NOMO-1 treated with dmso at 0.1 percent for 144 hours (cell line): ENCODE measurements around the gene CHP2.
"Not testable (repeated sequence)": the region's sequence is repeated elsewhere in the genome, so short reads cannot be mapped to it uniquely, and the experiment has no call there.

Experiments used
- DNase-seq: peaks from one replicate; lab custom pipeline; 2025; ENCODE audit not compliant: unreplicated experiment; lab: John Stamatoyannopoulos, UW

The CHP2 gene

DNA sequence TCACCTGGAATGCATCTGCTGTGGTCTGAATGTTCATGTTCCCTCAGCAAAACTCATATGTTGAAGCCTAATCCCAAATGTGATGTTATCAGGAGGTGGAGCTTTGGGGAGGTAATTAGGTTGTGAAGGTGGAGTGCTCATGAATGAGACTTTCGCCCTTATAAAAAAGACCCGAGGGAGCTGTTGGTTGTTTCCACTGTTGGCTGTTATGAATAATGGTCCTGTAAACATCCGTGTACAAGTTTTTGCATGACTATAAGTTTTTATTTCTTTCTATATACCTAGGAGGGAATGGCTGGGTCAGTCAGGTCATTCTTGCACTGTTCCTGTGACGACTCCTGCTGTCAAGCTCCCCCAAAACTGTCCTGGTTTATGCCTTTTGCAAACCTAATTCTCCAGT is 9.6 kb upstream of the CHP2 start:
- DNase-seq, result no peak

GRCh38 chr16:23748630-23749029 is 6.2 kb upstream of the CHP2 start:
- DNase-seq, result no peak

- not testable (repeated sequence) for DNase-seq
Observed at GRCh38 chr16:23751053-23751452, 3.8 kb upstream of the CHP2 start.

DNA sequence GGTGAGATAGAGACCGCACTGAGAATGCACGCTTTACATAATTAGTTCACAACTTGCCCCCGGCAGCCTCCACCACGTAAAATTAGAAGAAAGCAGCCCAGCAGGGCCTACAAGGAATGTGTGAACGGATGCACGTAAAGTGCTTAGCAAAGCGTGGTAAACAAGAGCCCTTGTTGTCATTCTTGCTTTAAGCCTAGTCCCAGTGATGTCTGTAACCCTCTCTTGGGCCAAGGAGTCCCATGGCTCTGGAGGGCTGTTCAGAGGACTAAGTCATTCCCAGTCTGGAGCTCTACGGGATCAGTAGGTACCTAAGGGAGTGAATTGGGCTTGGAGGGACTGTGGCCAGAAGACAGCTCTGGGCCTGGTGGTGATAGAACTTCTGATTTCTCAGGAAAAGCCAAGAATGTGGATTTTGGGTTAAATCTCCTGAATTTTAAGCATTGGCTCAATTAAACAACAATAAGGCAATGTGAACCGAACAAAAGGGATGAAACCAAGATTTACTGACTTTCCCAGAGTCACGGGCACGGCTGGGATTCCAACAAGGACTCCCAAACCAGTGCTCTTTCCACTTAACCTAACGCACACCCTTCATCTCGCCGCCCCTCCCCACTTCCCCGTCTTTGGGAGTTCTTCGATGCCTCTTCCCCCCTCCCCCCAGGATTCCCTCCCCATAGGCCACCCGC is 775 bp upstream of the CHP2 start:
- no peak for DNase-seq

- DNase-seq, result no peak
Observed at GRCh38 chr16:23755484-23755809, 621 bp downstream of the CHP2 start.

GRCh38 chr16:23757116-23757515 is 2.3 kb downstream of the CHP2 start:
- DNase-seq, result no peak

DNA sequence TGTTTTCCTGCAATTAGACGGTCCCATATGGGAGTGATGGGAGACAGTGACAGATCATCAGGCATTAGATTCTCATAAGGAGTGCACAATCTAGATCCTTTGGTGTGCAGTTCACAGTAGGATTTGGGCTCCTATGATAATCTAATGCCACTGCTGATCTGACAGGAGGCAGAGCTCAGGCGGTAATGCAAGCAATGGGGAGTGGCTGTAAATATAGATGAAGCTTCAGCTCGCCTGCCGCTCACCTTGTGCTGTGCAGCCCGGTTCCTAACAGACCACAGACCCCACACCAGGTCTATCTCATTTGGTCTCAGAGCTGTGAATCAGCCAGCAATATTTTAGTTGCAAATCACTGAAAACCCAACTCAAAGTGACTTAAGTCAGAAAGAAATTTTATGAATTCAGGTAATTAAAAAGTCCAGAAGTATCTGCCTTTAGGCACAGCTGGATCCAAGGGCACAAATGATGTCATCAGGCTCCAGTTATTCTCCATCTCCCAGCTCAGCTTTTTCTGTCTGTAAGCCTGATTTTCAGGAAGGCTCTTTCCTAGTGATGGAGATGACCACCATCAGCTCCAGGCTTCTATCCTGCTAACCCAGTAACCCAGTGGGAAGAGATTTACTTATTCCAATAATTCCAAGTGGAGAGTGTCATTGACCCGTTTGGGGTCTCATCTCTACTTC is 3.3 kb downstream of the CHP2 start:
- DNase-seq, result no peak

GRCh38 chr16:23765933-23766332 is 11.1 kb downstream of the CHP2 start:
- DNase-seq, result no peak

GRCh38 chr16:23768581-23768980 is 13.8 kb downstream of the CHP2 start:
- DNase-seq, result no peak

GRCh38 chr16:23771027-23771426 is 16.2 kb downstream of the CHP2 start:
- no peak for DNase-seq

- DNase-seq, result no peak
Observed at GRCh38 chr16:23771642-23772041, 16.8 kb downstream of the CHP2 start.

- no peak for DNase-seq
Observed at GRCh38 chr16:23773339-23773738, 18.5 kb downstream of the CHP2 start.

- DNase-seq, result no peak
Observed at GRCh38 chr16:23781176-23781575, 26.4 kb downstream of the CHP2 start.

GRCh38 chr16:23784811-23785447 is 30.1 kb downstream of the CHP2 start:
- no peak for DNase-seq

DNA sequence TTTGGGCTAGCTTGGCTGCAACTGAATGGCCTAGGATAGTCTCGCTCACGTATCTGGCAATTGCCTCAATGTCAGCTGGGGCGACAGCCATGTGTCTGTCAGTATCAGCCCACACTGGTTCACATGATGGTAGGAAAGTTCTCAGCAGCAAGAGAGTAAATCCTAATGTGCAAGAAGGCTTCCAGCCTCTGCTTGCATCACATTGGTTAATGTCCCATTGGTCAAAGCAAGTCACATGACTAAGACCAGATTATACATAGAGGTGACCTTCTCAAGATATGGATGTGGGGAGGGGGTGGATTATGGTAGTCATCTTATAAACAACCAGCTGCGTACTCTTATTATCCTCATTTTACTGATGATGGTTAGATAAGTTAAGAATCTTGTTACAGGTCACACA is 31.0 kb downstream of the CHP2 start:
- no peak for DNase-seq

GRCh38 chr16:23786964-23787561 is 32.2 kb downstream of the CHP2 start:
- DNase-seq, result no peak

DNA sequence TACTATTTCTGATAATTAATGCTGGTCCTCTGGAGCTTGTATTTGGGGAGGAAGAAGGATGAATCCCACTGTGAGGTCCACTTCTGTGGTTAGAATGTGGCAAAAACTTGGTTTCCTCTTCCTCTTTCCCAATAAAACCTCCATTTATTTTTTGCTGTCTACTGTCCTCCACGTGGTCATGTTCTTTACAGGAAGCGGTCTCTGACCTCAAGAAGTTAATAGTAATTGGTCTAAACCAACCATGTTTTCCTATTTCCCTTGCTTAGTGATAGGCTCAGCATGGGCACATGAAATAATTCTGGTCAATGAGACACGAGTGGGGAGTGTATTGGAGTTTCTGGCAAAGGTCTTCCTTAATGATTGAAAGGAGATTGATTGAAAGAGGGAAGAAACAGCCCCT is 33.9 kb downstream of the CHP2 start:
- peak; percentile 65 for DNase-seq

- DNase-seq, result no peak
Observed at GRCh38 chr16:23795378-23795777, 40.6 kb downstream of the CHP2 start.

GRCh38 chr16:23796941-23797340 is 42.1 kb downstream of the CHP2 start:
- no peak for DNase-seq

DNA sequence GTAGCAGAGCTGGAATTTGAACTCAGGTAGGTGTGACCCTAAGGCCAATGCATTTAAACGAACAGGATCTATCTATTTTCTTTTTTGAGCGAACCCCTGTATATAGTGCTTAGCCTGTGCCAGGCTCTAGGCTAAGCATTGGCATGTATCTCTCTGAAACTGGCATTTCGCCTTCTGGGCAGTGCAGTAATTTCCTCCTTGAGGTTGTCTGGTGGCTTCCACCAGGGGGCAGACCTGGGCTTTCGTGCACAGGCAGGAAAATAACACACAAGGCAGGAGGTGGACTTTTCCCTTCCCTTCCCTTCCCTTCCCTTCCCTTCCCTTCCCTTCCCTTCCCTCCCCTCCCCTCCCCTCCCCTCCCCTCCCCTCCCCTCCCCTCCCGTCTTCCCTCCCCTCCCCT is 46.6 kb downstream of the CHP2 start:
- peak; percentile 18 for DNase-seq

- no peak for DNase-seq
Observed at GRCh38 chr16:23802776-23803175, 48.0 kb downstream of the CHP2 start.

GRCh38 chr16:23803591-23804123 is 48.8 kb downstream of the CHP2 start:
- peak; percentile 35 for DNase-seq
